HG03095 (cell line): ENCODE results near the gene AQP7.
"Not testable (repeated sequence)": the region's sequence is repeated elsewhere in the genome, so short reads cannot be mapped to it uniquely, and the experiment has no call there.

Experiments used
- ATAC-seq: cut with Tn5 transposase; IDR thresholded peaks from one replicate; pipeline ENCODE4 v1.9.1; 2021; ENCODE audit warnings: moderate library complexity; ENCODE audit not compliant: unreplicated experiment

Gene AQP7

GRCh38 chr9:33402371-33402770 is at the start of gene AQP7:
AQP7 (minus strand) TSS chr9:33402568; CDS start chr9:33401262, 1,306 bp downstream.
- not testable (repeated sequence) for ATAC-seq

- no peak for ATAC-seq
Observed at GRCh38 chr9:33450621-33451146, 48.3 kb upstream of the AQP7 start.

- ATAC-seq: no peak
Observed at GRCh38 chr9:33449715-33450114, 47.3 kb upstream of the AQP7 start.

GRCh38 chr9:33447799-33448553 is 45.6 kb upstream of the AQP7 start:
- ATAC-seq: no peak

GRCh38 chr9:33446946-33447798 is 44.8 kb upstream of the AQP7 start, which contains the start of gene AQP3:
AQP3 (minus strand) TSS chr9:33447593; CDS start chr9:33447530, 63 bp downstream.
- no peak for ATAC-seq

GRCh38 chr9:33446240-33446945 is 44.0 kb upstream of the AQP7 start:
- peak; percentile 88 for ATAC-seq

- ATAC-seq: no peak
Observed at GRCh38 chr9:33445389-33446239, 43.2 kb upstream of the AQP7 start.

- ATAC-seq: no peak
Observed at GRCh38 chr9:33443464-33444154, 41.2 kb upstream of the AQP7 start.

- no peak for ATAC-seq
Observed at GRCh38 chr9:33443047-33443446, 40.7 kb upstream of the AQP7 start.

- ATAC-seq: no peak
Observed at GRCh38 chr9:33442125-33442524, 39.8 kb upstream of the AQP7 start.

- ATAC-seq: no peak
Observed at GRCh38 chr9:33440609-33441008, 38.2 kb upstream of the AQP7 start.

- ATAC-seq: no peak
Observed at GRCh38 chr9:33440204-33440603, 37.8 kb upstream of the AQP7 start.

GRCh38 chr9:33439731-33440130 is 37.4 kb upstream of the AQP7 start:
- ATAC-seq: no peak

GRCh38 chr9:33438926-33439680 is 36.7 kb upstream of the AQP7 start:
- no peak for ATAC-seq

- no peak for ATAC-seq
Observed at GRCh38 chr9:33437898-33438297, 35.5 kb upstream of the AQP7 start.

GRCh38 chr9:33437205-33437604 is 34.8 kb upstream of the AQP7 start:
- no peak for ATAC-seq

- ATAC-seq: no peak
Observed at GRCh38 chr9:33436445-33436844, 34.1 kb upstream of the AQP7 start.

- ATAC-seq: no peak
Observed at GRCh38 chr9:33435821-33436277, 33.5 kb upstream of the AQP7 start.
